ENCODE results near the gene ZNF205.
"Not testable (repeated sequence)": the region's sequence is repeated elsewhere in the genome, so short reads cannot be mapped to it uniquely, and the experiment has no call there.

The ZNF205 gene

GRCh38 chr16:3135126-3135715 lies 22.8 kb downstream of the ZNF205 start:
- DNase-seq = no peak

- DNase-seq = no peak
These were observed 24.9 kb downstream of the ZNF205 start for GRCh38 chr16:3137267-3137666.

GRCh38 chr16:3138342-3138741 lies 26.0 kb downstream of the ZNF205 start:
- DNase-seq = no peak

GRCh38 chr16:3138823-3139426 lies 26.5 kb downstream of the ZNF205 start:
- DNase-seq = no peak

- not testable (repeated sequence) for DNase-seq
These were observed 27.2 kb downstream of the ZNF205 start for GRCh38 chr16:3139561-3139960.

- no peak for DNase-seq
These were observed 28.4 kb downstream of the ZNF205 start for GRCh38 chr16:3140603-3141427.

- DNase-seq = no peak
These were observed 29.5 kb downstream of the ZNF205 start for GRCh38 chr16:3141781-3142311.

GRCh38 chr16:3142327-3142726 lies 29.9 kb downstream of the ZNF205 start:
- DNase-seq = no peak

- DNase-seq = no peak
These were observed 30.4 kb downstream of the ZNF205 start for GRCh38 chr16:3142770-3143169.

- no peak for DNase-seq
These were observed 30.8 kb downstream of the ZNF205 start for GRCh38 chr16:3143189-3143588.

GRCh38 chr16:3143598-3144320 lies 31.4 kb downstream of the ZNF205 start:
- DNase-seq = no peak

- no peak for DNase-seq
These were observed 32.1 kb downstream of the ZNF205 start for GRCh38 chr16:3144321-3144983.

GRCh38 chr16:3145151-3145550 lies 32.8 kb downstream of the ZNF205 start:
- no peak for DNase-seq

GRCh38 chr16:3145660-3146059 lies 33.3 kb downstream of the ZNF205 start:
- no peak for DNase-seq

- no peak for DNase-seq
These were observed 34.8 kb downstream of the ZNF205 start for GRCh38 chr16:3147046-3147756.

GRCh38 chr16:3147757-3148104 lies 35.3 kb downstream of the ZNF205 start:
- DNase-seq = no peak

- no peak for DNase-seq
These were observed 36.1 kb downstream of the ZNF205 start for GRCh38 chr16:3148256-3149192.

GRCh38 chr16:3149193-3149530 lies 36.8 kb downstream of the ZNF205 start:
- no peak for DNase-seq

GRCh38 chr16:3149630-3150345 lies 37.4 kb downstream of the ZNF205 start:
- no peak for DNase-seq

Measured in NCI-H2107 (cell line).